GM18861 (cell line): ENCODE data around the gene MT1M.
"Not testable (repeated sequence)": the region's sequence is repeated elsewhere in the genome, so short reads cannot be mapped to it uniquely, and the experiment has no call there.

Experiments used
- ATAC-seq: cut with Tn5 transposase; IDR thresholded peaks from one replicate; pipeline ENCODE4 v1.9.1; 2021; ENCODE audit not compliant: unreplicated experiment

MT1M gene

DNA sequence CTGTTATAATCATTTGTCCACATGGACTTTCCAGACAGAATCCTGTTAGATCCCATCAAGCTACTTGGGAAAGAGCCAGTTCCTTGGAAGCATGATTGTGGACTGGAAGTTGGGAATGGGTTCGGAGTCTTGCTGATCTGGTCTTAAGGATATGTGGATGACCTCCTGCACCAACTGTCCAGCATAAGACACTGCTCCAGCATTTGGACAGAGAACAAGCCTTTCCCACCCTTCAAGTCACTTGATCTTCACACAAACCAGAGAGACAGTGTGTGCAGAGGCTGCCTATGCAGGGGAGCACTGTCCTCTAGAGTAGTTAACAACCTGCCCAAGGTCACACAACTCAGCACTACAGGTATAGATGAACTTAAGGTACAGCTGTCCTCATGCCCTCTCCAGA lies 13.4 kb downstream of the MT1M start:
- ATAC-seq, result no peak

DNA sequence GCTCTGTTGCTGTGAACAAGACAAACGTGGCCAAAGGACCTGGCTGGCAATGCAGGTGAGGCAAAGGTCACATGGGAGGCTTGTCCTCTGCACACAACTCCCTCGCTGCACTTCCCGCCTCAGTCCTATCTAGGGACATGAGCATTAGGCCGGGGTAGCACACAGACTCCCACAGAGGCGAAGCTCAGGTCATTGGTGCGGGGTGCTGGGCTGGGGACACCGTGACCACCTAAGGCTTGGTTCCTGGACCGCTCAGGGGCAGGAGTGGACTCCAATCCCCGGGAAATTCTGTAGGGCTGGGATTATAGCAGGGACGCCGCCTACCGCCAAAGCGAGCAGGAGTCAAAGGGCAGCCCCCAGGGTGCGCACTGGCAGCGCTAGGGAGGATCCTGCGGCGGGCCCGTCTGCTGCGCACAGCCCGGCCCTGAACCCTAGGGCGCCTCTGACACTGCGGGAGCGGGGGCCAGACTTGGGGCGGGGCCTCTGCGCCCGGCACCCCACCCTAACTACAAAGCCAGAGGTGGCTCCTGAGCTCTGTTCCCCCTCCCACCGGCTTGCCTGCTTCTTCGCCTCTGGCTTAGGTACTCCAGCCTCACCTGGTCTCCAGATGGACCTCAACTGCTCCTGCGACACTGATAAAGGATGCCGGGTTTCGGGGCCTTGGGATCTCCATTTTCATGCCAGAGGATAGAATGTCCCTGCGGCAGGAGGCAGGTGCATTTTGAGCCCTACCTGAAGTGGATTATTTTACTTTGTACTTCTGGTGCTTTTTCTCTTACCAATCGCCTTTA lies 15.4 kb downstream of the MT1M start:
- ATAC-seq, result no peak

DNA sequence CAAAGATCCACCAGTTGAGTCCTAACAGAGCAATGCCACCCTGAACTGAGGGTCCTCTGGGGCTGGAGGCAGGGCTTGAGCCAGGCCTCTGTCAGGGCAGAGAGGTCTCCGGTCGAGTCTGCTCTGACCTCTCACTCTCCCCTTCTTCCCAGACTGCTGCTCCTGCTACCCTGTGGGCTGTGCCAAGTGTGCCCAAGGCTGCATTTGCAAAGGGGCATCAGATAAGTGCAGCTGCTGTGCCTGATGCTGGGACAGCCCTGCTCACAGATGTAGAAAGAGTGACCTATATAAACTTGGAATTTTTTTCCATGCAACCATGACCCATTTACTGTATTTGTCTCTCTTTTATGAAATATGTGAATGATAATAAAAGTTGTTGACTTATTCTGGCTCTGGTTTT lies 16.8 kb downstream of the MT1M start:
- no peak for ATAC-seq

DNA sequence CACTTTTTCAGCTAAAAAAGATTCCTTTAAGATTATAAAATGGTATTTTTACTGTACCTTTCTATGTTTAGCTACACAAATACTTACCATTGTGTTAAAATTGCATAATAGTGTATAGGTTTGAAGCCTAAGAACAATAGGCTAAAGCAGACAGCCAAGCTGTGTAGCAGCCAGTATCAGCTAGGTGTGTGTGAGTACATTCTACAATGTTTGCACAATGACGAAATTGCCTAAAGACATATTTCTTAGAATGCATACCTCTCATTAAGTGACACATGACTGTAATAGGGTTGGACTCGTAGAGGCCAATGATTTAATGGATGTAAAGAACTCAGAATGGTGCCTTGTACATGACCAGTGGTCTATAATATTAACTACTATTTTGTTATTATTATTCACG lies 17.4 kb downstream of the MT1M start:
- ATAC-seq, result no peak

DNA sequence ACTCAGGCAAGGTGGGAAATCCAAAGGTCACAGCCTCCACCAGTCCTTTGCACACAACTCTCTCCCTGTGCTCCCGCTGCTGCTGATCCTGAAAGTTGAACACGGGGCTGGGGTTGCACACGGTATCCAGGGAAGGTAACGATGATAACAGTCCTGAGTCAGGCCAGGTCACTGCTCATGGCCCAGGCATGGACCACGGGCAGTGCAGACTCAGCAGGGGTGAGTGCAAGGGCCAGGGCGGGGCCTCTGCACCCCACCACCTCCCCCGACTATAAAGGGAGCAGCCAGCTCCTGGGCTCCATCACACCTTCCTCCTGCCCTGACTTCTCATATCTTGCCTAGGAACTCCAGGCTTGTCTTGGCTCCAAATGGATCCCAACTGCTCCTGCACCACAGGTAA lies 19.1 kb downstream of the MT1M start, which contains the start of gene MT1B:
TSS of gene MT1B (plus strand) at position 301 of the 400 bp plus-strand sequence. CDS start at position 369, 68 bp downstream.
- no peak for ATAC-seq

DNA sequence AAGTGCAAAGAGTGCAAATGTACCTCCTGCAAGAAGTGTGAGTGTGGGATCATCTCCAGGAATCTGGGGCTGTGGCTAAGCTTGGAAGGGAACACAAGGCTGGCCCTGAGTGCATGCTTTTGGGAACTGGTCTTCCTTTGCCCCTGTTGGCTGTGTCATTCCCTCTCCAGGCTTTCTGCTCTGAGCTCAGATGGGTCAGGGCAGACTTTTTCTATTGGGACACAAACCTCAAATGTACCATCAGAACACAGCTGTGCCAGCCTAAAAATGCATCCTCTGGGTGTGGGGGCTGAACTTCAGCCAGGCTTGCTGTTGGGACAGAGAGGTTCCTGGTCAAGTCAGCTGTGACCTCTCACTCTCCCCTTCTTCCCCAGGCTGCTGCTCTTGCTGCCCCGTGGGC lies 20.1 kb downstream of the MT1M start:
- no peak for ATAC-seq

DNA sequence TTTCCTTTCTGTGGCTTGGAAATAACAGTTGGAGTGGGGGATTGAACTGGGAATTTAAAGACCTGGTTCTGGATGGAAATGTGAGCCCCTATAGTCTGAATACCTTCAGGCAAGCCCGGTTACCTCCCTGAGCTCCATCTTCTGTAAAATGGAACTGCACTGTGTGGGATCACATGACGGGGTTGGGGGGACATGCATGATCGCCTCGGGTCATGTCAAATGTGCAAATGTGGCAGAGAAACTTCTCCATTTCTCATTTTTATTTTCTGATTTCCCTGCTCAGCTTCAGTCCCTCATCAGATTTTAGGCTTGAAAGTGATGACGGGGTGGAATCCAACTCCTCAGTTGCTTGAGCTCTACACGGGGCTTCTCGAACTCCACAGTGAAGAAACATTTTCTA lies 20.8 kb downstream of the MT1M start:
- no peak for ATAC-seq

DNA sequence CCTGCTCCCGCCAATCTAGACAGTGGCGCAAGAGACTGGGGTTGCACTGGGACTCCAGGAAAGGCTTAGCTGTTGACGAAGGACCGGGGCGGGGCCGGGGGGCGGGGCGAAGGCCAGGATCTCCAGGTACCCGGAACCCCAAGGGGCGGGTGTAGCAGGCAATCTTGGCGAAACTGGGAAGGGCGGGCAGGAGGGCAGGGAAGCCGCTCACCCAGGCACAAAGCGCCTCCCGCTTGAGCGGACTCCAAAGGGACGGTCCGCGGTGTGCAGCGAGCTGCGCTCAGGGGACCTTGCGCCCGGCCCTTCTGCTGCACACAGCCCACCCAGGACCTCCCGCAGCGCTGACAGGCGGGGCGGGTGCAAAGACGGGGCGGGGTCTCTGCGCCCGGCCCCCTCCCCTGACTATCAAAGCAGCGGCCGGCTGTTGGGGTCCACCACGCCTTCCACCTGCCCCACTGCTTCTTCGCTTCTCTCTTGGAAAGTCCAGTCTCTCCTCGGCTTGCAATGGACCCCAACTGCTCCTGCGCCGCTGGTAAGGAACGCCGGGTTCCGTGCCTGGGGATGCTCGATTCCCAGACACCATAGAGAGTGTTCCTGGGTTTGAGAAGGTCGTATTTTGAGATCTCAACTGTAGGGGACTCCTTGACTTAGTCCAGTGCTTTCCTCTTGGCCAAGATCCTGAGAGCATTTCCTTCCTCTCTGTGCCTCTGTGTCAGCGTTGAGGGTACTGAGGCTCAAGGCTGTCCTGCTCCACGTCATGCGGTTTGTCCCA lies 25.3 kb downstream of the MT1M start, which contains the start of gene MT1F:
TSS of gene MT1F (plus strand) at position 405 of the 772 bp plus-strand sequence. CDS start at position 505, 100 bp downstream.
- ATAC-seq, result no peak

DNA sequence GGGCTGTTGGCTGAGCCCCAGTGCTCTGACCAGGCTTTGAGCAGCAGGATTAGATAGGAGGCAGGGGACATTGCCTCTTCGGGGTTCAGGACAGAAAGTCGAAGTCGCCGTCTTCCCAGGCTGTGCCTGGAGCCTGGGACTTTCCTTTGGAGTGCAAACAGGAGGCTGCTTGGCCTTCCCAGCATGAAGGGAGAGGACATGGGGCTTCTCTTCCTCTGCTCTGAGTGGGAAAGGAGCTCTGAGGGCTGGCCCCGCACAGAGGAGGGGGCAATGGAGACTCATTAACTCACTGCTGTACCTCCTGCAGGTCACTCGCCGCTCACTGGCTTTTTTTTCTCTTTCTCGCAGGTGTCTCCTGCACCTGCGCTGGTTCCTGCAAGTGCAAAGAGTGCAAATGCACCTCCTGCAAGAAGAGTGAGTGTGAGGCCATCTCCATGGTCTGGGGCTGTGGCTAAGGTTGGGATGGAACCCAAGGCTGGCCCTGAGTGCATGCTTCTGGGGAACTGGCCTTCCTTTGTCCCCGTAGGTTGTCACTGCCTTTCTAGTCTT lies 25.9 kb downstream of the MT1M start:
- ATAC-seq, result no peak

DNA sequence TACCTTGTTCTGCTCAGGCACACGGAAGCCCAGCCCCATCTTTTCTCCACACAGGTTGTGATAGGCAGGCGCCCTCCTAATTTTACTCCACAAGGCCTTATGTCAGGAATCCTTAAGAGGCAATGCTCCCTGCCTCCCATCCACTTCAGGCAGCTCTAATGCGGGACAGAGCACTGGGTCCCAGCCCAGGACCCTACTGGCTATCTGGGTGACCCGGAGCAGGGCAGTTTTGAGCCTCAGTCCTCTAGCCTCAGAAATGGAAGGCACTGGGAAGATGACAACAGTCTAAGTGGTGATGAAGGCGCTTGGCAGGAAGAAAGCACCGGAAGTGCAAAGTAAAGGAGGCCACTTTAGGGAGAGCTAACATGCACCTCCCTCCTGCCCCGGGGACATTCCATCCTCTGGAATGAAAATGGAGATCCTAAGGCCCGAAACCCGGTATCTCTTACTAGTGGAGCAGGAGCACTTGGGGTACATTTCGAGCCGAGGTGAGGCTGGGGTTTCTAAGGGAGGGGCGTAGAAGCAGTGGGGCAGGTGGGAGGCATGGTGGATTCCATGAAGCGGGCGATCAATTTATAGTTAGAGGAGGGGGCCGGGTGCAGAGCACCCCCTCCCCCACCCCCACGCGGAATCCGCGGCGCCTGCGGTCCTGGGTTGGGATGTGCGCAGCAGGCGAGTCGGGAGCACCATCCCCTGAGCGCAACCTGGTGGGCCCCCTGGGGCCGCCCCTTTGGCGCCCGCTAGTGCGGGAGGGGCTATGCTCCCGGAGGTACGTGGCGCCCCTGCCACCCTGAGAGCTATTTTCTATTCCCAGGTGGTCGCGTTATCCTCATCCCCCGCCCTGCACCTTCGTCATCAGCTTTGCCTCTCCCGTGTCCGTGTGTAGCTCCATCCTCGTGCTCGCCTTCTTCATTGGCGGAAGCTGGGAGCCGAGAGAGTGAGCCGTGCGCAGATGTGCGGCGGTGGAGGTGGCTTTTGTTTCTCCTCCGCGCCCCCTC lies 30.2 kb downstream of the MT1M start:
- no peak for ATAC-seq

DNA sequence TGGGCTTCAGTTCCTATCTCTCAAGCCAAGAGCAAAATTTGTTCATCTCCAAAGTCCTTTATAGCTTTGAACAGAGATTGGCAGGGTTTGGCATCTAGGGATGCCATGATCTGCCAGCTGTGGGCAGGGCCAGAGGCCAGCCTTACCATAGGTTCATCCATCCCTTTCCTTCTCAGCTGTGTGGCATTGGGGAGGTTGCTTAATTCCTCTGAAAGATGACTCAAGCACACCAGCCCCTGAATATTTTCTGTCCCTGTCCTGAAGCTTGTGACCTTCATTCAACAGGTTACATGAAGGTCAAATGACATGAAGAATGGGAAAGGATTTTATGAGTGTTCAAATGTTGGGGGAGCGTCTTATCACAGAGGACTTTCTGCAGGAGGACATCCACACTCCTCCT lies 32.0 kb downstream of the MT1M start:
- no peak for ATAC-seq

DNA sequence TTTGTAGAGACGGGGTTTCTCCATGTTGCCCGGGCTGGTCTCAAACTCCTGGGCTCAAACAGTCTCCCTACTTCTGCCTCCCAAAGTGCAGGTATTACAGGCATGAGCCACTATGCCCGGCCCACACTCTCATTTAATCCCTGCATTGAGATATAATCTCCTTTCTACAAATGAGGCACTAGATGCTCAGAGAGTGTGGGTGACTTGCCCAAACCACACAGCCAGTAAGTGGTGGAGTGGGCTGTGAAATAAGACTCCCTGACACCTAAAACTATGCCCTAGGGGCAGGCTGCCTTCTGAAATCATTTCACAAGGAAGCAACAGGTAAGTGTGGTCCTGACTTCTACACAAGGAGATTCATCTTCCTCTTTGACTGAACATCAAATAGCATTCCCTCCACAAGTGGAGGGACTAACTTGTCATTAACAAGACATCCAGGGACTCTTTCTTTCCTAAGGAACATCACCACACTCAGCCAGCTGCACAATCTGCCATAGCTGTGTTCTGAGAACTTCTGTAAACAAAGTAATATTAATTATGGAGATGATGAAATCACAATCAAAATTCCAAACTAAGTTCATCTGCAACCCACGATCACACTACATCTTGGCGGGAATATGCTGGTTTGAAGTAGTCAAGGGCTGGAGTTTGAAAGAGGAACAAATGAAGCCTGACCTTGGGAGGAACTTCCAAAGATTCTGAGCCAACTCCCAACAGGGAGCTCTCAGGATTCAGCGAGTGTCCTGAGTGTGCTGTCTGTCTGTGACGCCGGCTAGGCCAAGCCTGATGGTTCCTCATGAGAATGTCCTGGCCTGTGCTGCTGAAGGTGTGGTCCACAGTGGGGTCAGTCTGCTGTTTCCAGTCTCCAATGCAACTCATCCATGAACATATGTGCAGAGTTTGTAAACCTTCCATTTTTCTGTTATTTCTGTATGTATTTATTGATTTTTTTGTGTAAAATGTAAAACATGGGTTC lies 33.1 kb downstream of the MT1M start:
- not testable (repeated sequence) for ATAC-seq

DNA sequence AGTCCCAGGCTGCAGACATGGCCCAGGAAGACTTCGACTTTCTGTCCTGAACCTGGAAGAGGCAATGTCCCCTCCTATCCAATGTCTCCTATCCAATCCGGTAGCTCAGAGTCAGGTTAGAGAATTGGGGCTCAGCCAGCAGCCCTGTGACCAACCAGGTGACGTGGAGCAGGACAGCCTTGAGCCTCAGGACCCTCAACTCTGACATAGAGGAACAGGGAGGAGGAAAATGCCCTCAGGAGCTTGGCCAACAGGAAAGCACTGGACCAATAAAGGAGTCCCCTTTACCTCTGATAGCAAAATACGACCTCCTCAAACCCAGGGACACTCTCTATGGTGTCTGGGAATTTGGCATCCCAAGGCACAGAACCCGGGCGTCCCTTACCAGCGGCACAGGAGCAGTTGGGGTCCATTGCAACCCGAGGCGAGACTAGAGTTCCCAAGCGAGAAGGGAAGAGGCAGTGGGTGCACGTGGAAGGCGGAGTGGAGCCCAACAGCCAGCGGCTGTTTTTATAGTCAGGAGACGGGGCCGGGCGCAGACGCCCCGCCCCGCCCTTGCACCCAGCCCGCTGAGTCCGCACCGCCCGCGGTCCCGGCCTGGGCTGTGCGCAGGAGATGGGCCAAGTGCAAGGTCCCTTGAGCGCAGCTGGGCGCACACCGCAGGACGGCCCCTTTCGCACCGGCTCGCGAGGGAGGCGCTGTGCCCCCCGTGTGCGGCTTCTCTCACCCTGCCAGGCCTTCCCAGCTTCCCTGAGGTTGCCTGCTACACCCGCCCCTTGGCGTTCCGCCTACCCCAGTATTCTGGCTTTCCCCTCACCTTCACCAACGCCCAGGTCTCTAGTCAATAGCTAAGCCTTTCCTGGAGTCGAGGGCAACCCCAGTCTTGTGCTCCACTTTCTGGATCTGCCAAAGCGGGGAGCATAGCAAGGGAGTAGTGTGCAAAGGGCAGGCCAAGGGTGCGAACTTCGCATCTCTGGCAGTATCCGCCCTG lies 35.4 kb downstream of the MT1M start, which contains the start of gene MT1G:
TSS of gene MT1G (minus strand) at position 485 of the 991 bp plus-strand sequence. CDS start at position 413, 72 bp downstream.
- ATAC-seq, result no peak

DNA sequence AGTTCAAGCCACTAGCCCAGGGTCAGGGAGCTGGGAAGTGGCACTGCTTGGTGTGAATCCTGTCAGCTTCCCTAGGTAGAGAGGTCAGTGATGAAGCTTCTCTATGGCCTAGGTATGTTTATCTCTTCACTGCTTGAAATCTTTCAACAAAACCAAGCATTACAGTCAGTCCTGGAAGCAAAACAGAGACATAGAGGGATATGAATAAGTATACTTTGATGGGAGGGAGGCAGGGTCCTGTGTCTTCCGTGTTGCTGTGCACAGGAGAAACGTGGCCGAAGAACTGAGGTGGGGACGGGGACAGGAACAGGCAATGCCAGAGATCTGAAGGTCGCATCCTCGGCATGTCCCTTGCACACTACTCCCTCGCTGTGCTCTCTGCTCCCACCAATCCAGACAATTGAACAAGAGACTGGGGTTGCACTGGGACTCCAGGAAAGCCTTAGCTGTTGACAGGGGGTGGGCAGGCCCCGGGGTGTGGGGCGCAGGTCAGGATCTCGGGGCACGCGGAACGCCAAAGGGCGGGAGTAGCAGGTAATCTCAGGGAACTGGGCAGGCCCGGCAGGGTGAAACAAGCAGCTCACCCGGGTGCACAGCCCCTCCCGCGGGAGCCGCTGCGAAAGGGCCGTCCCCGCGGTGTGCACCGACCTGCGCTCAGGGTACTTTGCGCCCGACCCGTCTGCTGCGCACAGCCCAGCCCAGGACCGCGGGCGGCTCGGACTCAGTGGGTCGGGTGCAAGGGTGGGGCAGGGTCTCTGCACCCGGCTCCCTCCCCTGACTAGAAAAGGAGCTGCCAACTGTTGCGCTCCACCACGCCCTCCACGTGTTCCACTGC lies 36.8 kb downstream of the MT1M start, which contains the start of gene MT1H:
TSS of gene MT1H (plus strand) at position 810 of the 835 bp plus-strand sequence. CDS start 71 bp downstream, outside the sequence.
- no peak for ATAC-seq

DNA sequence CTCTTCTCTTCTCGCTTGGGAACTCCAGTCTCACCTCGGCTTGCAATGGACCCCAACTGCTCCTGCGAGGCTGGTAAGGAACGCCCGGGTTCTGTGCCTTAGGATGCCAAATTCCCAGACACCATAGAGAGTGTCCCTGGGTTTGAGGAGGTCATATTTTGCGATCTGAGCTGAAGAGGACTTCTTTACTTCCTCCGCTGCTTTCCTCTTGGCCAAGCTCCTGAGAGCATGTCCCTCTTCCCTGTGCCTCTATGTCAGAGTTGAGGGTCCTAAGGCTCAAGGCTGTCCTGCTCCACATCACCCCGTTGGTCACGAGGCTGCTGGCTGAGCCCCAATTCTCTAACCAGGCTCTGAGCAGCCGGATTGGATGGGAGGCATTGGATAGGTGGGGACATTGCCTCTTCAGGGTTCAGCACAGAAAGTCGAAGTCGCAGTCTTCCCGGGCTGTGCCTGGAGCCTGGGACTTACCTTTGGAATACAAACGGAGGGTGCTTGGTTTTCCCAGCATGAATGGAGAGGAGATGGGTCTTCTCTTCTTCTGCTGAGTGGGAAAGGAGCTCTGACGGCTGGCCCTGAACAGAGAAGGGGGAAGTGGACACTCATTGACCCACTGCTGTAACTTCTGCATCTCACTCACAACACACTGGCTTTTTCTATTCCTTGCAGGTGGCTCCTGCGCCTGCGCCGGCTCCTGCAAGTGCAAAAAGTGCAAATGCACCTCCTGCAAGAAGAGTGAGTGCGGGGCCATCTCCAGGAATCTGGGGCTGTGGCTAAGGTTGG lies 37.6 kb downstream of the MT1M start:
- ATAC-seq, result no peak

DNA sequence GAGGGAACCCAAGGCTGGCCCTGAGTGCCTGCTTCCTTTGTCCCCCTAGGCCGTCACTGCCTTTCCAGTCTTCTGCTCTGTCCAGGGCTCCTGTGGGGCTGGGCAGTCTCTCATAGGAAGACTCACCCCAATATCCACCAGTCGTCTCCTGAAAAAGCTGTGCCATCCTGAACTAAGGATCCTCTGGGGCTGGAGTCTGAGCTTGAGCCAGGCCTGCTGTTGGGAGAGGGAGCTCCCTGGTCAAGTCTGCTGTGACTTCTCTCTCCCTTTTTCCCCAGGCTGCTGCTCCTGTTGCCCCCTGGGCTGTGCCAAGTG lies 38.1 kb downstream of the MT1M start:
- ATAC-seq, result no peak
